WTC11 (cell line): ENCODE measurements around the gene TPSAB1.

Experiments
- CBFB ChIP-seq: sonication (generic); formaldehyde crosslinking; IDR thresholded peaks from 2 replicates; pipeline ENCODE4 v1.8.1; 2022; ENCODE audit warnings: mild to moderate bottlenecking, low read depth, missing genetic modification reagents
- CREB1 ChIP-seq: sonication (generic); formaldehyde crosslinking; IDR thresholded peaks from 2 replicates; pipeline ENCODE4 v1.8.0; 2023; ENCODE audit warnings: mild to moderate bottlenecking, missing genetic modification reagents
- FOXJ3 ChIP-seq: sonication (generic); formaldehyde crosslinking; IDR thresholded peaks from 2 replicates; pipeline ENCODE4 v1.9.0; 2021; ENCODE audit warnings: missing genetic modification reagents, mild to moderate bottlenecking, borderline replicate concordance
- GABPB1 ChIP-seq: sonication (generic); formaldehyde crosslinking; IDR thresholded peaks from 2 replicates; pipeline ENCODE4 v1.8.1; 2023; ENCODE audit warnings: mild to moderate bottlenecking, missing genetic modification reagents
- NR1H2 ChIP-seq: sonication (generic); formaldehyde crosslinking; IDR thresholded peaks from 2 replicates; pipeline ENCODE4 v1.9.0; 2021; ENCODE audit warnings: mild to moderate bottlenecking, moderate library complexity, missing genetic modification reagents
- SP1 ChIP-seq: sonication (generic); formaldehyde crosslinking; conservative IDR thresholded peaks from 2 replicates; pipeline ENCODE4 v1.8.1; 2022; ENCODE audit warnings: missing genetic modification reagents
- TEAD1 ChIP-seq: sonication (generic); formaldehyde crosslinking; IDR thresholded peaks from 2 replicates; pipeline ENCODE4 v1.8.0; 2022; ENCODE audit warnings: mild to moderate bottlenecking, missing genetic modification reagents
- USF2 ChIP-seq: sonication (generic); formaldehyde crosslinking; IDR thresholded peaks from 2 replicates; pipeline ENCODE4 v1.8.1; 2023; ENCODE audit warnings: mild to moderate bottlenecking, missing genetic modification reagents, moderate library complexity
- ZBTB21 ChIP-seq: sonication (generic); formaldehyde crosslinking; IDR thresholded peaks from 2 replicates; pipeline ENCODE4 v1.8.1; 2023; ENCODE audit warnings: mild to moderate bottlenecking, missing genetic modification reagents, borderline replicate concordance
- TF ChIP-seq, protein P1 (sequence below): fragments of 200-600 bp; IDR thresholded peaks from 2 replicates; pipeline ENCODE4 v1.8.0; 2022; ENCODE audit warnings: antibody characterized with exemption
- TF ChIP-seq, protein P2 (sequence below): sonication (generic); formaldehyde crosslinking; IDR thresholded peaks from 2 replicates; pipeline ENCODE4 v1.8.0; 2022; ENCODE audit warnings: mild to moderate bottlenecking, missing genetic modification reagents

DNA sequence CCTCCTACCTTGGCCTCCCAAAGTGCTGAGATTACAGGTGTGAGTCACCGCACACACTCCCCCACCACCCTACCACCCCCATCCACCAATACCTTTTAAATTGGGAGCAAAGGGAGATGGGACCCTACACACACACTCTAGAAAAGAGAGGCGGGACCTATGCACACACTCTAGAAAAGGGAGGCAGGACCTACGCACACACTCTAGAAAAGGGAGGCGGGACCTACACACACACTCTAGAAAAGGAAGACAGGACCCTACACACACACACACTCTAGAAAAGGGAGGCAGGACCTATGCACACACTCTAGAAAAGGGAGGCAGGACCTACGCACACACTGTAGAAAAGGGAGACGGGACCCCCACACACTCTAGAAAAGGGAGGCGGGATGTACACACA lies 34.3 kb downstream of the TPSAB1 start:
- TF ChIP-seq CBFB (CRISPR knock-in tag) (no peak), GABPB1 (CRISPR knock-in tag) (no peak), USF2 (CRISPR knock-in tag) (no peak), CREB1 (CRISPR knock-in tag) (no peak), SP1 (CRISPR knock-in tag) (no peak), FOXJ3 (CRISPR knock-in tag) (no peak), TEAD1 (no peak), ZBTB21 (CRISPR knock-in tag) (no peak), NR1H2 (CRISPR knock-in tag) (no peak)
- TF ChIP-seq, protein P1, sequence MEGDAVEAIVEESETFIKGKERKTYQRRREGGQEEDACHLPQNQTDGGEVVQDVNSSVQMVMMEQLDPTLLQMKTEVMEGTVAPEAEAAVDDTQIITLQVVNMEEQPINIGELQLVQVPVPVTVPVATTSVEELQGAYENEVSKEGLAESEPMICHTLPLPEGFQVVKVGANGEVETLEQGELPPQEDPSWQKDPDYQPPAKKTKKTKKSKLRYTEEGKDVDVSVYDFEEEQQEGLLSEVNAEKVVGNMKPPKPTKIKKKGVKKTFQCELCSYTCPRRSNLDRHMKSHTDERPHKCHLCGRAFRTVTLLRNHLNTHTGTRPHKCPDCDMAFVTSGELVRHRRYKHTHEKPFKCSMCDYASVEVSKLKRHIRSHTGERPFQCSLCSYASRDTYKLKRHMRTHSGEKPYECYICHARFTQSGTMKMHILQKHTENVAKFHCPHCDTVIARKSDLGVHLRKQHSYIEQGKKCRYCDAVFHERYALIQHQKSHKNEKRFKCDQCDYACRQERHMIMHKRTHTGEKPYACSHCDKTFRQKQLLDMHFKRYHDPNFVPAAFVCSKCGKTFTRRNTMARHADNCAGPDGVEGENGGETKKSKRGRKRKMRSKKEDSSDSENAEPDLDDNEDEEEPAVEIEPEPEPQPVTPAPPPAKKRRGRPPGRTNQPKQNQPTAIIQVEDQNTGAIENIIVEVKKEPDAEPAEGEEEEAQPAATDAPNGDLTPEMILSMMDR = no peak
- TF ChIP-seq, protein P2, sequence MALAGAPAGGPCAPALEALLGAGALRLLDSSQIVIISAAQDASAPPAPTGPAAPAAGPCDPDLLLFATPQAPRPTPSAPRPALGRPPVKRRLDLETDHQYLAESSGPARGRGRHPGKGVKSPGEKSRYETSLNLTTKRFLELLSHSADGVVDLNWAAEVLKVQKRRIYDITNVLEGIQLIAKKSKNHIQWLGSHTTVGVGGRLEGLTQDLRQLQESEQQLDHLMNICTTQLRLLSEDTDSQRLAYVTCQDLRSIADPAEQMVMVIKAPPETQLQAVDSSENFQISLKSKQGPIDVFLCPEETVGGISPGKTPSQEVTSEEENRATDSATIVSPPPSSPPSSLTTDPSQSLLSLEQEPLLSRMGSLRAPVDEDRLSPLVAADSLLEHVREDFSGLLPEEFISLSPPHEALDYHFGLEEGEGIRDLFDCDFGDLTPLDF (CRISPR knock-in tag) = no peak
